AG10803 (cell line): Measurements from ENCODE around the gene ITGA3.

Source experiments
- DNase-seq: peaks from one replicate; pipeline ENCODE4 v3.0.0; 2010; ENCODE audit warnings: low read depth
- H3K4me3 ChIP-seq: 2 replicates; pipeline ENCODE4 v1.5.1; 2011; ENCODE audit warnings: mild to moderate bottlenecking, low read length, control low read depth
- TF ChIP-seq, protein P1 (sequence below): conservative IDR thresholded peaks from 2 replicates; pipeline ENCODE4 v1.5.1; 2011; ENCODE audit warnings: mild to moderate bottlenecking, low read length, control low read depth, inconsistent platforms

The ITGA3 gene

GRCh38 chr17:50118828-50119218, 62.9 kb downstream of the ITGA3 start:
- DNase-seq: no peak
- H3K4me3 ChIP-seq: no peak overlapping the region
- TF ChIP-seq, protein P1, sequence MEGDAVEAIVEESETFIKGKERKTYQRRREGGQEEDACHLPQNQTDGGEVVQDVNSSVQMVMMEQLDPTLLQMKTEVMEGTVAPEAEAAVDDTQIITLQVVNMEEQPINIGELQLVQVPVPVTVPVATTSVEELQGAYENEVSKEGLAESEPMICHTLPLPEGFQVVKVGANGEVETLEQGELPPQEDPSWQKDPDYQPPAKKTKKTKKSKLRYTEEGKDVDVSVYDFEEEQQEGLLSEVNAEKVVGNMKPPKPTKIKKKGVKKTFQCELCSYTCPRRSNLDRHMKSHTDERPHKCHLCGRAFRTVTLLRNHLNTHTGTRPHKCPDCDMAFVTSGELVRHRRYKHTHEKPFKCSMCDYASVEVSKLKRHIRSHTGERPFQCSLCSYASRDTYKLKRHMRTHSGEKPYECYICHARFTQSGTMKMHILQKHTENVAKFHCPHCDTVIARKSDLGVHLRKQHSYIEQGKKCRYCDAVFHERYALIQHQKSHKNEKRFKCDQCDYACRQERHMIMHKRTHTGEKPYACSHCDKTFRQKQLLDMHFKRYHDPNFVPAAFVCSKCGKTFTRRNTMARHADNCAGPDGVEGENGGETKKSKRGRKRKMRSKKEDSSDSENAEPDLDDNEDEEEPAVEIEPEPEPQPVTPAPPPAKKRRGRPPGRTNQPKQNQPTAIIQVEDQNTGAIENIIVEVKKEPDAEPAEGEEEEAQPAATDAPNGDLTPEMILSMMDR: no peak

DNA sequence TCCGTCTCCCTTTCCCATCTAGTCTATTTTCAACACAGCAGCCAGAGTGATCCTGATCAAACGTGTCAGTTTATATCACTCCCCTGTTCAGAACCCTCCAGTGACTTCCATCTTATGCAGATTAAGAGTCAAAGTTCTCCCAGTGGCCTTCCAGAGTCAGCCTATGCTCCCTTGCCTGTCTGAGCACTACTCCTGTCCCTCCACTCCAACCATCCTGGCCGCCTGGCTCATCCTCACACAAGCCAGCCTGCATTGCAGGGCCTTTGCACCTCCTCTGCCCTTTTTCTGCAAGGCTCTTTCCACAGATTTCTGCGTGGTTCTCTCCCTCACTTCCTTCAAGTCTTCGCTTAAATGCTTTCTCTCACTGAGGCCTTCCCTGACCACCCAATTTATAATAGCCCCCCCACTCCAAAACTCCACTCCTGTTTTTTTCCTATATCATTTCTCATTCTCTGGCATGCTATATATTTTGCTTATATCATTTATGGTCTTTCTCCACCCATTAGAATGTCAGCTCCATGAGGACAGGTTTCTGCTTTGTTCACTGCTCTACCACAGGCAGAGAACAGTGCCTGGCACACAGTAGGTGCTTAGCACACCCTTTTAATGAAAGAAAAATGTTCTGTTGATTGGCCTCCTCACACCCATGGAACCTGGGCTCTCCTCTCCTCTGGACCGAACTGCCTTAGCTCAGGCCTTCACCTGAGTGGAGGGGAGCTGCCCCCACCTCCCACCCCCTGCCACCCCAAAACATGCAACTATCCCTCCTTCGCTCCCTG, 64.8 kb downstream of the ITGA3 start:
- TF ChIP-seq, protein P1: no peak
- H3K4me3 ChIP-seq: no peak overlapping the region
- no peak for DNase-seq

GRCh38 chr17:50122945-50123344, 67.0 kb downstream of the ITGA3 start:
- TF ChIP-seq, protein P1: no peak
- no peak overlapping the region for H3K4me3 ChIP-seq
- no peak for DNase-seq

DNA sequence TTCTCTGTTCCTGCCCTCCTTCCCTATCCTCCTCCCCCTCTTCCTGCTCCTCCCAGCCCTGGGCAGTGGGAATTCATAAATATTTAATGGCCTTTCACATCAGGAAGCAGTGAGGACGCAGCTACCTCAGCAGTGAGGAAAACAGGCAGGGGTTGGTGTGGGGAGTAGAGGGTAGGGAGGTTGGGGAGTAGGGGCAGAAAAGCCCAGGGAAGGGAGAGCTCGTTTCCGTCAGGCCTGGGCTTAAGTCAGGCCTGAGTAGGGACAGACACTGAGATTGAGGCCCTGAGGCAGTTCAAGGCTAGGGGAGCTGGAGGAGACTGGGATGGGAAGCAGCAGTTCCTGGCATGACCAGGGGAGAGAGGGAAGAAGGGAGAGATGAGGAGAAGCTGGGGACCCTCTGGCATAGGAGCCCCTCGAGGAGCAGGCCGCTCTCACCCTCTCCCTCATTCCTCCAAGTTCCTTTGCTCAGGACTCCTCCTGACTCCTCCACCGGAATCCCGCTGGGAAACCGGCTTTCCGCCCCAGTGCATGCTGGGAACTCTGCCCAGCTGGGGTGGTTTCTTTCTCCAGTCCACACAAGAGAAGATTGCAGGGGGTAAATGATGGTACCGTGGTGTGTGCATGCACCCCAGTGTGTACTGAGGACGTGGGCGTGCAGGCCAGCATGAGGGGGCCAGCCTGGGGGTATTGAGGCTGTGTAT, 67.9 kb downstream of the ITGA3 start:
- no peak for DNase-seq
- TF ChIP-seq, protein P1: no peak
- H3K4me3 ChIP-seq: no peak overlapping the region

- TF ChIP-seq, protein P1: no peak
- DNase-seq: no peak
- H3K4me3 ChIP-seq: no peak overlapping the region
These were observed 69.6 kb downstream of the ITGA3 start for GRCh38 chr17:50125420-50125997.

GRCh38 chr17:50127697-50128361, 71.9 kb downstream of the ITGA3 start:
- H3K4me3 ChIP-seq: no peak overlapping the region
- DNase-seq: peak; percentile 28
- TF ChIP-seq, protein P1: no peak
